Measurements from ENCODE around the gene TRIM39.
"Not testable (repeated sequence)": the region's sequence is repeated elsewhere in the genome, so short reads cannot be mapped to it uniquely, and the experiment has no call there.

TRIM39 gene

DNA sequence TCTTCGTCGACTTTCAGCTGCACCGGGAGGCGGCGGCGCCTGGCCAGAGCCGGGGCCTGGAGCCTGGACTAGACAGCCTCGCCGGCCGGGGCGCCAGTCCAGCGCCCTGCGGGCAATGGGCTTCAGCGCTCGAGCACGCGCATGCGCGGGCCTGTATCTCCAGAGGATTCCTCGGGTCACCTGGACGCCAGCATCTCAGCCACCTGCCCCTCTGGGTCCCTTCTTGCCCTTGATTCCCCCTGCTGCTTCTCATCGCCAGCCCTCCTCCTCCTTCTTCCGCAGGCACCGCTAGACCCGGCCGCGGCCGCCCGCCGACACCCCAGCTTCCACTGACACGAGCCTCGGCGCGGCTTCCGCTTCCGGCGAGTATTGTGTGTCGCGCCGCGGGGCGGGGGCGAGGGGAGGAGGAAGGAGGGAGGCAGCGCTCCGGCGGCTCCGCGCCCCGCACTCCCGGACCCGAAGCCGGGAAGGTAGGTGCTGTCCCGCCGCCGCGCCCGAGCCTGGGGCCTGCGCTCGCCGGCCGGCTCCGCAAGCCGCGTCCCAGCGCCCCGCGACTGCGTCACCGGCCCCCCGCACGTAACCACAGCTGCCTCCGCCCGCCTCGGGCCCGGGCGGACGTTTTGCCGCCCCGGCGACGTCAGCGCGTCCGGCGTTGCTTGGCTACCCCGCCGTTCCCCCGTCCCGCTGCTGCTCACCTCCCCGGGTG lies at the start of gene TRIM39:
TRIM39 (plus strand) TSS at position 402 of the 706 bp plus-strand sequence. CDS start 2,391 bp downstream, outside the sequence.
- DNase-seq = peak; percentile 92

DNA sequence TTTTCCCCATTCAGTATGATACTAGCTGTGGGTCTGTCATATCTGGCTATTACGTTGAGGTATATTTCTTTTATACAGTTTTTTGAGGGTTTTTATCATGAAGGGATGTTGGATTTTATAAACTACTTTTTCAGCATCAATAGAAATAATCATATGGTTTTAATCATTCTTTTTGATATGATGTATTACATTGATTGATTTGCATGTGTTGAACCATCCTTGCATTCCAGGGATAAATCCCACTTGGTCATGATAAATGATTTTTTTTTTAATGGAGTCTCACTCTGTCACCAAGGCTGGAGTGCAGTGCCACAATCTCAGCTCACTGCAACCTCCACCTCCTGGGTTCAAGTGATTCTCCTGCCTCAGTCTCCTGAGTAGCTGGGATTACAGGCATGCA lies 45.7 kb upstream of the TRIM39 start:
- DNase-seq = not testable (repeated sequence)

DNA sequence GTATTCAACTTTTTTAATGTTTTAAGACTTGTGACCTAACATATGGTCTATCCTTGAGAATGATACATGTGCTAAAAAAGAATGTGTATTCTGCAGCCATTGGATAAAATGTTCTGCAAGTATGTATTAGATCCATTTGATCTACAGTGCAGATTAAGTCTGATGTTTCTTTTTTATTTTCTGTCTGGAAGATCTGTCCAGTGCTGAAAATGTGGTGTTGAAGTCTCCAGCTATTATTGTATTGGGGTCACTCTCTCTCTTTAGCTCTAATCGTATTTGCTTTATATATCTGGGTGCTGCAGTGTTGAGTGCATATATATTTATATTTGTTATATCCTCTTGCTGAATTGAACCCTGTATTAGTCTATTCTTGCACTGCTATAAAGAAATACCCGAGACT lies 44.2 kb upstream of the TRIM39 start:
- no peak for DNase-seq

DNA sequence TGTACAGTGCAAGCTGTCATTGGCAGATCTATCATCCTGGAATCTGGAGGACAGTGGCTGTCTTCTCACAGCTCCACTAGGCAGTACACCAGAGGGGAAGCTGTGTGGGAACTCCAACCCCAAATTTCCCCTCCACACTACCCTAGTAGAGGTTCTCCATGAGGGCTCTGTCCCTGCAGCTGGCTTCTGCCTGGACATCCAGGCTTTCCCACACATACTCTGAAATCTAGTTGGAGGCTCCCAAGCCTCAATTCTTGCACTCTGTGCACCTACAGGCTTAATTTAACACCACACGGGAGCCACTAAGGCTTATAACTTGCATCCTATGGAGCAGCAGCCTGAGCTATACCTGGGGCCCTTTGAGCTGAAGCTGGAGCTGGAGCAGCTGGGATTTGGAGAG lies 43.0 kb upstream of the TRIM39 start:
- no peak for DNase-seq

DNA sequence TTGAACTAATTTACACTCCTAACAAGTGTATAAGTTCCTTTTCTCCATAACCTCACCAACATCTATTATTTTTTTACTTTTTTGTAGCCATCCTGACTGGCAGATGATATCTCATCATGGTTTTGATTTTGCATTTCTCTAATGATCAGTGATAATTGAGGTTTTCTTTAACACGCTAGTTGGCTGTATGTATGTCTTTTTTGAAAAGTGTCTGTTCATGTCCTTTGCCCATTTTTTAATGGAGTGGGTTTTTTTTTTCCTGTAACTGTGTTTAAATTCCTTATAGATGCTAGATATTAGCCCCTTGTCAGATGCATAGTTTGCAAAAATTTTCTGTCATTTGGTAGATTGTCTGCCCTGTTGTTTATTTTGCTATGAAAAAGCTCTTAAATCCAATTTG lies 39.6 kb upstream of the TRIM39 start:
- DNase-seq = no peak

DNA sequence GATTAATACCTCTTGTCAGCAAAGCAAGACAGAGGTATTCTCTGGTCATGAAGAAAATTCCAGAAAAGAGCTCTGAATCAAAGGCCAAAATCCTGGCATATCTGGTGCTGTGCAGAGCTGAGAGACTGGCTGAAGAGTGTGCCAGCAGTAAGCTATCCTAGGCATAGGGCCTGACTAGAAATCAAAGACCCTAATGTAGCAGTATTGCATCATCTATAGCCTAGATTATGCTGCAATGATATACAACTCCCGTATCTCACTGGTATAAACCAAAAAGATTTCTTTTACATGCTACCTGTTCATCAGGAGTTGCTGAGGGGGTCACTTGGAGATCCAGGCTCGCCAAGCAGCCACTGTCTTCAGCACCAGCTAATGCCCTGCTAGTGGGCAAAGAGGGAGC lies 30.9 kb upstream of the TRIM39 start:
- DNase-seq = no peak

DNA sequence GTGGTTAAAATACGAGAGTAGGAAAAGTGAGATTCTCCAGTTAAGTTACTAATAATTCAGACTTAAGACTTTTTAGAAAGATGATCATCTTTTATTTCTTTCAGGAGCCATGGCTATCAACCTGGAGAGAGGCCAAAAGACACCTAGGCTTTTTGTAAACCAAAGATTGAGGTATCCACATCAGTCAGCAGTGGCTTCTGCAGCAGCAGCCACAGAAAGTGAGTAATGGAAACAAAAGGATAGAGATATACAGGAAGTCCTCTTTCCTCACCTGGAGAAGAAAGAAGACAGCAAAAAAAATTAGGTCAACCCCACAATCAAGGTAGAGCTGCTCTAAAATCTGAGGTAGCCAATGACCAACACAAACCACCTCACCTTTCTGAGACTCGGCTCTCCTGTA lies 22.7 kb upstream of the TRIM39 start:
- no peak for DNase-seq

DNA sequence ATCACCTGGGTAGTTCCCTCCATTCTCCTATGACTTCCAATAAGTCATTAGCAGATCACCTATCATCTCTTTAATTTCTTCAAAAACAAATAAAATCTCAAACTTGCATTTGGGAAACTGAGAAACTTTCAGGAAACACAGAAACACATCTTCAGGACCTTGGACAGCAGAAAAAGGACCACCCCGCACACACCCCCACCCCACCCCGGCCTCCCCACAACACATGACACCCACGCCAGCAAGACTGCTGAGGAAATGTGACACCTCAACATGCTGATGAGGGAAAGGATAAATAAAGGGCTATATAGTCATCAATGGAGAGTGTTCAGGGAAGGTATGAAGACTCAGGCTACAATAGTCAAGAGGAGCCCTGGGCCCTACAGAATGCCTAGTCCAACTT lies 15.6 kb upstream of the TRIM39 start:
- no peak for DNase-seq

DNA sequence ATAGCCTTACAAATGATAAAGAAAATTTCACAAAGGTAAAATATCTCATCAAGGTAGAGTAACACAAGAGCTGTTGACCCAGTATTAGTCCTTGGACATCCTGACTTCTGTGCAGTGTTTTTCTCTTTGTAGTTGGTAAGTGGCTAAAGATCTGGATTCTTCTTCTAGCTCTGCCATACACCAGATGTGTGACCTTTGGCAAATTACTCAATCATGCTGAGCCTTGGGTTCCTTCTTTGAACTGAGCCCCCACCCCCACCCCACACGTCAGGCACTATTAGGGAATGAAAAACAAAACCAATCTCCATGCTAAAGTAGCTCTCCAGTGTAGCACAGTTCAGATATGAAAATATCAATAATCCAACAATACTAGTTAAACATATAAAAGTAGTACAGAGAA lies 15.1 kb upstream of the TRIM39 start:
- no peak for DNase-seq

DNA sequence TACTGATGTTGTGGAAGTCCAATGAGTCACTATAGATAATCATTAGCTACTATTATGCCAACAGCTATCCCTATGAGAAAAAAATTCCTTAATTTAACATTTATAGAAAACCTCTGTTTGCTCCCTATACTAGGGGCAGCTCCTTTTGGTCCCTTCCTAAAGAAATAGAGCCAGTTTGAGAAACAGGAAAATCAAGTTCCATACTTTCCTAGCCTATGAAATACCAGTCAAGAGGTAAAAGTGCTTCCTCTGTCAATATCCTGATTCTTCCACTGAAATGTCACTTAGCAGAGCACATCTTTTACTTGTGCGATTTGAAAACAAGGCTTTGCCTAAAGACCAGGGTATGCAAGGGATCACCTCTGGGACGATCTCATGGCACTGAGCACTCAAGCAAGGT lies 14.5 kb upstream of the TRIM39 start:
- DNase-seq = no peak

DNA sequence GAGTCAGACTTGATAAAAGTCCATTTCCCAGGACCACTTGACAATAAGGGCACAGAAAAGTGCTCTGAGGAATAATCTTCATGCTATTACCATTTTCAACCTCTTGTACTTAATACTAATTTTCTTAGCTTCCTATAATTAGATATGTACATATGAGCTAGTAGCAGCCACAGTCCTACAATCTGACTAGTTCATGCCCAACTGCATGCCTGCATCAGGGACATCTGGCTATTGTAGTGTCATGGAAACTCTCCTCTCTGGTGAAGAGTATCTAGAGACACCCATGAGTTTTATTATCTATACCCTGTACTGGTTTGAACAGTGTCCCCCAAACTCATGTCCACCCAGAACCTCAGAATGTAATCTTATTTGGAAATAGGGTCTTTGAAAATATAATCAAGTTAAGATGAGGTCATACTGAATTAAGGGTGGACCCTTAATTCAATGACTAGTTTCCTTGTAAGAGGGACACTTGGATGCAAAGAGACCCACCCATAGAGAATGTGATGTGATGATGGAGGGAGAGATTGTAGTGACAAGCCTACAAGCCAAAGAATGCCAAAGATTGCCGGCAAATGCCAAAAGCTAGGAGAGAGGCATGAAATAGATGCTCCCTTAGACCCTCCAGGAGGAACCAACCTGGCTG lies 13.9 kb upstream of the TRIM39 start:
- no peak for DNase-seq

DNA sequence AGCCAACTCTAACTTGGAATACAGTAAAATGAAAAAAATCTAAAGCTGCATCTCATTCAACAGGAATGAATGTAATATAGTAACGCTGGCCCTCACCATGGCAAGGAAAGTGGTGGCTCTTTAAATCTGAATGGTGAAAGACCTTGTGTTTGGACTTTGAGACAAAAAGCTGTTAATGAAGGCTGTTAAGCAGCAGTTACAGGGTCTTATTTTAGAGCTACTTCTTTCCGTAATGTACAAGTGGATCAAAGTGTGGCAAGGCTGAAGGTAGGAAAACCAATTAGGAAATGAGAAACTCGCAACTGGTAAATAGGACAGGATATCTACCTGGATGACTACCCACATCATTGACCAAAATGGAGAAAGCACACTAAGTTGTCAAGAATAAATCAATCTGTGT lies 11.6 kb upstream of the TRIM39 start:
- DNase-seq = no peak

DNA sequence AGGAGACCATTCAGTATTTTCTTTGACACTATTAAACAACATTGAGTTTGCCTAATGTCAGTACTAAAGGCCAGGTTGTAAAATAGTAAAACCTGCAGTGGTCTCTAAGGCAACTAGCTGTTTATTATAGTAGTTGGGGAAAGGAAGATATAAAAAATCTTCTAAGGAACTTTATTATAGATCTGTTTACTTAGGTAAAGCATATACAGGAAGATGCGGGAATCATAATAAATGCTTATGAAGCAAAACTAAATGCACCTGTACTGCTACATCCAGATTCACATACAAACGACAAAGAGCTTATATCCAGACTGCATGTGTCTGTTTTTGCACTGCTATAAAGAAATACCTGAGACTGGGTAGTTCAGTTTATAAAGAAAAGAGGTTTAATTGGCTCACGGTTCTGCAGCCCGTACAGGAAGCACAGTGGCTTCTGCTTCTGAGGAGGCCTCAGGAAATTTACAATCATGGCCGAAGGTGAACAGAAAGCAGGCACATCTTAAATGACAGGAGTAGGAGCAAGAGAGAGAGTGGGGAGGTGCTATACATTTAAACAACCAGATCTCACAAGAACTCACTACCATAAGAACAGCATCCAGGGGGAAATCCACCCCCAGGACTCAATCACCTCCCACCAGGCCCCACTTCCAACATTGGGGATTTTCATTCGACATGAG lies 8.7 kb upstream of the TRIM39 start:
- no peak for DNase-seq

DNA sequence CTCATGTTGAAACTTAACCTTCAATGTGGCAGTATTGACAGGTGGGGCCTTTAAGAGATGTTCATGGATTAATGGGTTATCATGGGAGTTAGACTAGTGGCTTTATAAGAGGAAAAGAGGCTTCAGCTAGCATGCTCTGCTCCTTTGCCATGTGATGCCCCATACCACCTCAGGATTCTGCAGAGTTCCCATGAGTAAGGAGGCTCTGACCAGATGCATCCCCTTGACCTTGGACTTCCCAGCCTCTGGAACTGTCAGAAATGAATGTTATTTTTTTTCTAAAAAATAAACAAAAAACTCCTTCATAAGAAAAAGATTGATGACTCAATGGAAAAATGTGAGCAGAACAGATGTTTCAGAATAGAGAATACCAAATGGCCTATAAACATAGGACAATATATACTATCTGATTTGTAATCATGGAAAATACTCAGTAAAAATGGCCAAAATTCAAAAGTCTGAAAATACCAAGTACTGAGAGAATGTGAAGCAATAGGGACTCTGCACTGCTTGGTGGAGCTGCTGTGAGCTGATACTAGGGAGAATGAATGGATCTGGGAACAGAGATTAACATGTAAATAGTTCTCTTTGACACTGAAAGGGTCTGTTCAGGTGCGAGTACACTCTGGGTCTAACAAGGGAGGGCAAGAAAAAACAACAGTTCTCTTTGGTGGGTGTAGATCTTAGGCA lies 7.4 kb upstream of the TRIM39 start:
- DNase-seq = no peak

DNA sequence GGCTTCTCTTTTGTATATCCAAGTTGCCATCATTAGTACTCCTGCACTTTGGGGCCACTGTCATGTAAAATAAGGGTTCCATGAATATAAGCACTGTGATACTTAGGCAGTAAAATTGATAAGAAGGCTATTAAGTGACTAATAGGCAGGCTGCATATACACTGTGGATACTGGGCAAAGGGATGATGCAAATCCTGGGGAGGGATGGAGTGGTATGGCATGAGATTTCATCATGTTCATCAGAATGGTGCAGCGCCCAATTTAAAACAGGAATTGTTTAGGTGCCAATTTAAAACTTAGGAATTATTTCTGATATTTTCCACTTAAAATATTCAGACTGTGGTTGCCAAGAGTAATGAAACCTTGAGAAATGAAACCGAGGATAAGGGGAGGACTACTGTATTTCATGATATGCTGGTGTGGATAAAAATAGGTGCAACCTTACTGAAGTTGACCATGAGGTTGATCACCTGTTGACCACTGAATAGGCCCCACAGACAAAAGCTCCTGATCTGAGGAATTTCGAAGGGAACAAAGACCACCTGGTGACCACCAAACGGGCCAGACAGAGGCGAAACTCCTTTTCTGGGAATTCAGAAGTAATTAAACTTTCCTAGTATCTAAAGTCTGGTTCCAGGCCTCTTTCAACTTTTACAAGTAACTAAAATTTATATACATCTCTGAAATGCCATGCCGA lies 4.9 kb upstream of the TRIM39 start:
- no peak for DNase-seq

DNA sequence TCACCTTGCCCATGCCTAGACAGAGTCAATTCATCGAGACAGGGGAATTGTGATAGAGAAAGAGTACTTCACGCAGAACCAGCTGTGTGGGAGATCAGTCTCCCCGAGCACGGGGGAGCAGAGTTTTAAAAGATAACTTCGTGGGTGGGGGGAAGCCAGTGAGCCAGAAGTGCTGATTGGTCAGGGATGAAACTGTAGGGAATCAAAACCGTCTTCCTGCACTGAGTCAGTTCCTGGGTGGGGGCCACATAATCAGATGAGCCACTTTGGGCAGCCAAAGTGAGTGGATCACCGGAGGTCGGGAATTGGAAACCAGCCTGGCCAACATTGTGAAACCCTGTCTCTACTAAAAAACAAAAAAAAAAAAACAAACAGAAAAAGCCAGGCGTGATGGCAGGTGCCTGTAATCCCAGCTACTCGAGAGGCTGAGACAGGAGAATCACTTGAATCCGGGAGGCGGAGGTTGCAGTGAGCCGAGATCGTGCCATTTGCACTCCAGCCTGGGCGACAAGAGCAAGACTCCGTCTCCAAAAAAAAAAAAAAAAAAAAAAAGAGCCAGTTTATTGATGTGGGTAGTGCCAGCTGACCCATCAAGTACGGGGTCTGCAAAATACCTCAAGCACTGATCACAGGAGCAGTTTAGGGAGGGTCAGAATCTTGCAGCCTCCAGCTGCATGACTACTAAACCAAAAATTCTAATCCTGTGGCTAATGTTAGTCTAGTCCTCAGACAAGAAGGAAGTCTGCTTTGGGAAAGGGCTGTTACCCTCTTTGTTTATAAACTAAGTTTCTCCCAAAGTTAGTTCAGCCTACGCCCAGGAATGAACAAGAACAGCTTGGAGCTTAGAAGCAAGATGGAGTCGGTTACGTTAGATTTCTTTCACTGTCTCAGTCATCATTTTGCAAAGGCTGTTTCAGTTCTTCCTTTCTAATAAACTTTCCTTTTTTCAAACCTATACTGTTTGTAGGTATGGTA lies 3.9 kb upstream of the TRIM39 start:
- DNase-seq = no peak

DNA sequence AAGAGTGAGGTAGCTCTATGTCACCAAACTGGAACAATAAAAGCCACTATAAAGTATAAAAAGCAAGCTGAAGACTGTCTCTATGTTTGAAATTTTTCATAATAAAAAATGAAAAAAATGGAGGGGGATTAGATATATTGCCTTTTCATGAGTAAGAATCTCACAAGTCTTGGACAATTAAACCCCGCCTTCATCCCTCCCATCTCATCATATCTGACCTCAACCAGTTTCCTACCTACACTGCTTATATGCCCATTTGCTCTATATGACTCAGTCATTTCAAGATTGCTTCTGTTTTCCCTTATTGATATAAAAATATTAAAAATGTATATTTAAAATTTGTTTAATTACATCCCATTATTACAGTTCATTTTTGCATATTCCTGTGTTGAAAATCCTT lies 2.9 kb upstream of the TRIM39 start:
- no peak for DNase-seq

DNA sequence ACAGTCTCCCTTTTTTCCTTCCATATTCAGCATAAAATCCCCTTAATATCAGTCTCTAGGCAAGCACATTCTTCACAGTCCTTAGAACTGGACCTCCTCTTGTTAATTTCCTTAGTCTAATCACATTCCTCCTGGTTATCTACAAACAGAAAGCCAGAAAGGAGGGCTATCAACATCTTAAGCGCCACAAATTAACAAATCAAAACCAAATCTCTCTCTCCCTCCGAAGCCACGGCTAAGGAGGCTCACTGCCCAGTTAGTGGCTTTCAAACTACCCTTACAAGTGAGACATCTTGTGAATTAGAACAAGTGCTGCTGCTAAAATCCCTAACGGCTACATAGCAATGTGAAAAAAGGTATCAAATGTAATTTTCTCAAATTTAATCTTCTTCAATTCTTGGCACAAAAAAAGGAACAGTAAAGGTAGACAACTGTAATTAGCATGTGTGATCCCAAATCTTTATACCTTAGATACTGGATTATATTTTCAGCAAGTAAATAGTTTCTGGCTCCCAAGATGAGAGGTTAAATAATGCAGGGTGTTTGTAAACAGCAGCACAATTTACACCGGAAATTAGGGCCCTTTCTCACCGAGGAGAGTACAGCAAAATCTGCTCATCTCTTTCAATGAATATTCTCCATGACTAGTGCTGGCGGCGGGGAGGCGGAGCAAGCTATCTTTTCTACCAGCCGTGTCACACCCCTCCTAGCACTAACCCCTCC lies 1.4 kb upstream of the TRIM39 start:
- DNase-seq = no peak

DNA sequence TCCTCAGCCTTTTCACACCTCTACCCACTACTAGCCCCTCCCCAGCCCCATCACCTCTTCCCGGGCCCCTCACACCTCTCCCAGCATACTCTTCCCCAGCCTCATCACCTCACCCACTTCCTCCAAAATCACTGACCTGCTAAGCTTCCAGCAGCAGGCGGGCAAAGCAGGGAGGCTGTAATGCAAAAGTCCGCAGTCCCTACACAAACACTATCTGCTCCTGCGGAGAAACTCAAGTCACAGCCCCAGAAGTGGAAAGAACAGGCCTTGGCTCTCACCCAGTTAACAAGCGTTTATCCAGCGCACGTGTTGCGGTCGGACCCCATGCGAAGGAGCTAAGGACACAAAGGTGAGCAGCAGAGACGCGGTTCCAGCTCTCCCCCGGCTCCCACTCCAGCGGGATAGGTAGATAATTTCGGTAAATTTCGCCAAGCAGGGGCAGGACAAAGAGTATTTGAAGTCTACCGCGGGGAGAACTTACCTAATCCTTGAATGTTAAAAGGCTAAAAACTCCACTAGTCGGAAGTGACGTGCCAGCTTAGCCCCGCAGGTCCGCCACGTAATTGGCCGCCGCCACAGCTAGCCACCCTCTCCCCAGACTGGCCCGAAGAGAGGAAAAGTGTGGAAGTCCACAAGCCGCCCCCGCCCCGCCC lies 728 bp upstream of the TRIM39 start:
- no peak for DNase-seq

DNA sequence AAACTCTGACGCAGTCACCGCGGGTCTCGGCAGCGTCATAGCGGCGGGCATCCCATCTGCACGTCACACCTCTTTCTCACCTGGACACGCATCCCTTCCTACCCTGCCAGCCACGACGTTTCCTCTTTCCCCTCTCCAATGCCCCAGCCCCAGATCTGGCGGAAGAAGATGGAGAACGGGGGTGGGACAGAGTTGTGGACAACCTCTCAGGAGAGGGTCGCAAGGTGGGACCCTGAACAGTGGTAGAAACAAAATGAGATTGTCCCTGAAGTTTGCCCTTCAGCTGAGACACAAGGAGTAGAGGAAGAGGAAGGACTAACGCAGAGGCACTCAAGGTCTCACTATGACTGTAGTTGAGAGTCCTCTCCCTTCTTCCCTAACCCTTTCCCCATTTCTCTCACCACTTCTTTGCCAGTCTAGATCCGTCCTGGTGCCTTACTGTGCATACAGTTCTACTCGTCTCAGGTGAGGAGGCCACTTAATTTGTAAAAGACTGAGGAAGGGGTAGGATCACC lies 562 bp downstream of the TRIM39 start:
- DNase-seq = no peak

Measured in right forelimb (tissue), 1 donor.